GM18511 (cell line): ENCODE measurements around the gene PPP2R5C.

Source experiments
- ATAC-seq: cut with Tn5 transposase; IDR thresholded peaks from one replicate; pipeline ENCODE4 v1.9.1; 2021; ENCODE audit warnings: mild to moderate bottlenecking, moderate library complexity; ENCODE audit not compliant: unreplicated experiment

Gene PPP2R5C

GRCh38 chr14:101882141-101882935, 120.8 kb downstream of the PPP2R5C start:
- no peak for ATAC-seq

- no peak for ATAC-seq
Measured at GRCh38 chr14:101884089-101884933, 122.8 kb downstream of the PPP2R5C start.

DNA sequence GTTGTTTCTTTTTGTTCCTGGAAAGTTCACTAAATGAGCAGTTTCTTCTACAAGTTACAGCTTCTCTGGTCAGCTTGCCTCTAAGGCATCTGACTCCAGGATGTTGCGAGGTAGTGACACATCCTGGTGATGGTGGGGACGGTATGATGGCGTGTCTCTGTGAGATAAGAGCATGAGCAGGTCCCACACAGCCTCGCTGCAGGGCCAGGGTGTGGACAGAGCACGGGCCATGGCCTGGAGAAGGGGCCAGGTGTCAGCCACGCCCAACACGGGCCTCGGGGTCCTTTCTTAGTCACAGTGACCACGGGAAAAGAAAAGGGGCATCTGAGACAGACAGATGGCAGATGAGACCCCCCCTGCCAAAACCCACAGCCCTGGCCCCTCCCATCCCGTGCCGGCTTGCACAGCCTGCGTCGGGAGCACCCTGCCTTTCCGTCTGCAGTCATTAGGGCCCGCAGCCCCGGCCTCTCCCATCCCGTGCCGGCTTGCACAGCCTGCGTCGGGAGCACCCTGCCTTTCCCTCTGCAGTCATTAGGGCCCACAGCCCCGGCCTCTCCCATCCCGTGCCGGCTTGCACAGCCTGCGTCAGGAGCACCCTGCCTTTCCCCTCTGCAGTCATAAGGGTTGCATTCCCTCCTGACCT, 123.5 kb downstream of the PPP2R5C start:
- no peak for ATAC-seq

- no peak for ATAC-seq
Measured at GRCh38 chr14:101887219-101887618, 125.7 kb downstream of the PPP2R5C start.

DNA sequence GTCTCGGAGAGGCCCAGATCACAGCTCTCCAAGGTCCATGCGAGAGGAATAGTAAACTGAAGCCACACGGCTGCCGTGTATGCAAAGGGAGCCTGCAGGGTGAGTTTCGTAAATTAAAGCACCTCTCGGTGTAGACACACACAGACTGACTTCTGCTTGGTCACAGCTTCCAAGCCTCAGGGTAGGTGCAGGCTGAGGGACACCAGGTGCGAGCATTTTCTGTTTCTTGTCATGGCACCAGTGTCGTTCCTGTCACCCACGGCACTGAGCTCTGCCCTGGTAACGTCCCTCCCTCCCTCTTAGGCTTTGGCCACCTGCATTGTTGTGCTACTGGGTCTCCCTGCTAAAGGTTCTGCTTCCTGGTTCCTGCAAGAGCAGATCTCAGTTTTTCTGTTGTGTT, 126.7 kb downstream of the PPP2R5C start:
- no peak for ATAC-seq

DNA sequence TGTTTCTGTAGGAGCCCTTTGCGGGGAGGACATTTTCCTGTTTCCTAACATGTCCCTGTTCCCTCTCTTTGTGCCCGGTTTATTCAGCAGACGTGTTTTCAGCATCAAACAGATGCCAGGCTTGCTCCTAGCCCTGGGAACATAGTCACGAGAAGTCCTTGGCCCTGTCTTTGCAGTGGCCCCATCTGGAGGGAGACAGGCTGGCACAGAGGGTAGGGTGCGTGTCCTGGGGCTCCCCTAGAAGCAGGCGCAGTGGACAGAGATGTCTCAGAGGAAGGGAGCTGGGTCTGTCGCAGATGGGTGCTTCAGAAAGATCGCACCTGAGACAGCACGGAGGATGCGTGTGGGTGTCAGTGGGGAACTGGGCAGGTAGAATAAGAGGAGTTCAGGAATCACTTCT, 127.9 kb downstream of the PPP2R5C start:
- no peak for ATAC-seq

DNA sequence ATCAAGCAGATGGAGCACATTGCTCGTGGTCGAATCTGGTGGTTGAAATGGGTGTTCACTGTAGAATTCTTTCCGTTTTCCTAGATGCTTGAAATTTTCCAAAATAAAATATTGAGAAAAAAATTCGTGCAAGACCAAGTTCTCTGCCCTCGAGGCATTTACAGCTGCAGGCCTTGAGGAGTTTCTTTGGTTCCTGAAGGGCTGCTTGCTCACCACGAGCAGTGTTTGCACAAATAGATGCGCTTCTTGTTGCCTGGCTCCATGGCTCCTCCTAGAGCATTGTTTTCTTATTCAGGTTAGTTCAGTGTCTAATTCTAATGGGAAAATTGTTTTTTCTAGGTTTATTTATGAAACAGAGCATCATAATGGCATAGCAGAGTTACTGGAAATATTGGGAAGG, 128.4 kb downstream of the PPP2R5C start:
- no peak for ATAC-seq

DNA sequence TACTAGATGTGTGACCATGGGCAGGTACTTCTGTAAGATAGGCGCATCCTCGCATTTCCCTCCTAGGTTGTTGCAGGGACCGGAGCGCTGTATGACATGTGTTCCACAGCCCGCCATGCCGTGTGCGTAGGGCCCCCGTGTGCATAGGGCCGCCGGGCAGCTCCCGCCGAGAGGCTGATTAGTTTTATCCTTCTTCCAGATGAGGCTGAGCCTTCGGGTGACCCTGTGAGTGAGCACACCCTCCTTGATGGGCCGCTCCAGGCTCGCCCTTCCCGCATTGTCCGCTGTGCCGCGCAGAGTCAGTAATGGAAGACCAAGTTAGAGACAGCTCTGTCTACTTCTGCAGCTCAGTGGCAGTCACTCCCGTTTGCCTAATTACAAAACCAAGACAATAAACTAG, 130.0 kb downstream of the PPP2R5C start:
- no peak for ATAC-seq

GRCh38 chr14:101893759-101894158, 132.2 kb downstream of the PPP2R5C start:
- ATAC-seq, result no peak

DNA sequence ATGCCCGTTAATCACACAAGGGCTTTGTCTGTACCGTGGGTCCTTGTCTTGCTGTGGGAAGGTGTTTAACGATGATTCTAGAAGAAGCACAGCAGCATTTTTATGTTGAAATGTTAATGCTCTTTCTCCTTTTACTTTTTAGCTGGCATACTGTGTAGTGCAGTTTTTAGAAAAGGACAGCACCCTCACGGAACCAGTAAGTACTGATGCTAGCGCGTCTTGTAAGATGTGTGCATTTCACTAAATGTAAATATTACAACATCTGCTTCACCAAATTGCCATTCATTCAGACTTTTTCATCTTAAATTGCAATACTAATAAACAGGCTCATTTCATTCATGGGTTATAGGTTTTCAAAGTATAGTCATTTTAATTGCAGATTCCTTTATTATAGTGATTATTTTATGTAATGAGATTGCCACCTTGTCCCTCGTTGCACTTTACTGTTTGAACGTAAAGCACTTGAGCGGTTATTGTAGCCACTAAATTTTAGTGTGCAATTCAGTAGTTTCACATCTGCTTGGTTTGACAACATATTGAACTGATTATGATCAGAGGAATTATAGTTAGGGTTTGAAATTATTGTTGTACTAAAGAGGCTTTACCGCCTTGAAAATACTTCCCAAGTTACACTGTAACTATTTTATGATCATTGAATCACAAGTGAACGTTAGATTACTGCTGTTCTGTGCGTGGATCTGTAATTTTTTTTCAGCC, 133.0 kb downstream of the PPP2R5C start:
- no peak for ATAC-seq

DNA sequence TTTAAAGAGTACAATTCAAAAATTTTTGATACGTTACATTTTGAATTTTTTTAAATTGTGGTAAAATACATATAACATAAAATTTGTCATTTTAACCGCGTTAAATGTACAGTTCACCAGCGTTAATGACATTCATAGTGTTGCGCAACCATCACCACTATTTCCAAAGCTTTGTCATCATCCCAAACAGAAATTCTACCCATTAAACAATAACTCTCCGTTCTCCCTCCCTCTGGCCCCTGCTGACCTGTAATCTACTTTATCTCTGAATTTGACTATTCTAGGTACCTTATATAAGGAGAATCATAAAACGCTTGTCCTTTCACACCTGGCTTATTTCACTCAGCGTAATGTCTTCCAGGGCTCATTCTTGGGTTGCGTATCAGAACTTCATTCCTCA, 133.7 kb downstream of the PPP2R5C start:
- no peak for ATAC-seq

DNA sequence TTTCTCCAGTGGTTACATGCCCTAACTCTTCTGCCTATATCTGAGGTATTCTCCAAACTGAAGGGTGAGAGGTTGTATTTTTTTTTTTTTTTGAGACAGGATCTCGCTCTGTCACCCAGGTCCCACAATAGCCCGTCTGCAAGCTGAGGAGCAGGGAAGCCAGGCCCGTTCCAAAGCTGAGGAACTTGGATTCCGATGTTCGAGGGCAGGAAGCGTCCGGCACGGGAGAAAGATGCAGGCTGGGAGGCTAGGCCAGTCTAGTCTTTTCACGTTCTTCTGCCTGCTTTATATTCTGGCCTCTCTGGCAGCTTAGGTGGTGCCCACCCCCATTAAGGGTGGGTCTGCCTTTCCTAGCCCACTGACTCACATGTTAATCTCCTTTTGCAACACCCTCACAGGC, 135.8 kb downstream of the PPP2R5C start:
- ATAC-seq, result no peak

- no peak for ATAC-seq
Measured at GRCh38 chr14:101898416-101898815, 136.9 kb downstream of the PPP2R5C start.

- ATAC-seq, result no peak
Measured at GRCh38 chr14:101899263-101899662, 137.8 kb downstream of the PPP2R5C start.

GRCh38 chr14:101900253-101900652, 138.7 kb downstream of the PPP2R5C start:
- no peak for ATAC-seq

DNA sequence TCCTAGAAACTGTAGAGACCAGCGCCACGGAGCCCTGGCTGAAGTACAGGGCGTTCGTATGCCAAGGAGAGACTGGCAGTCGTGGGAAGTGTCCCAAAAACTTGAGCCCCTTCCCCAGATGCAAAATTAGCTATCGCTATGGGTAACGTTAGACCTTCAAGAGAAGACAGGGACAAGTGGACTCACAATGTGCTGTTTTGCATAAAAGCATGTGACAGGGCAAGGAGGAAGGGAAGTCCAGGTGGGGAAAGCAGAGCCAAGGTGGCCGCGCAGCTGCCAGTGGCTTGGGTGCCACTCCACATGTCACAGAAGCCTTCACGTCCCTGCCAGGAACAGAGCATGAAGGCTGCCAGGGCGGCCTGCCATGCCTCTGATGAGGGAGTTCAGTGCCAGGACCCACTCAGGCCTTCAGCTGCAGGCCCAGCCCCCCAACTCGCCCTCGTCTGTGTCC, 141.6 kb downstream of the PPP2R5C start:
- no peak for ATAC-seq

DNA sequence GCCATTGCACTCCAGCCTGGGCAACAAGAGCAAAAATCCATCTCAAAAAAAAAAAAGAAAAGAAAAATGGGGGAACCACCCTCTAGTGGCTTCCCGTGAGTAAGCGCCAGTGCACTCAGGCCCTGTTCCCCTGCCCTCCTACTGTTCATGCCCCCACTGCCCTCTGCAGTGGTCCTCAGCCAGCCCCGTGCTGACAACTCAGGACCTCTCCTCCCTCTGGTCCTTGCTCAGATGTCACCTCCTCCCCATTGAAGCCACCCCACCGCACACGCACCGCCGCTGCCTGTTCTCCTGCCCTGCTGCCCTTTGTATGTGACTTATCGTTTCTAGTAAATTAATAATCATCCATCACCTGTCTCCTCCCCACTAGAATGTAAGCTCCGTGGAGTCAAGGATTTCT, 144.1 kb downstream of the PPP2R5C start:
- no peak for ATAC-seq

- no peak for ATAC-seq
Measured at GRCh38 chr14:101906645-101907044, 145.1 kb downstream of the PPP2R5C start.

GRCh38 chr14:101907619-101908018, 146.1 kb downstream of the PPP2R5C start:
- ATAC-seq, result no peak

DNA sequence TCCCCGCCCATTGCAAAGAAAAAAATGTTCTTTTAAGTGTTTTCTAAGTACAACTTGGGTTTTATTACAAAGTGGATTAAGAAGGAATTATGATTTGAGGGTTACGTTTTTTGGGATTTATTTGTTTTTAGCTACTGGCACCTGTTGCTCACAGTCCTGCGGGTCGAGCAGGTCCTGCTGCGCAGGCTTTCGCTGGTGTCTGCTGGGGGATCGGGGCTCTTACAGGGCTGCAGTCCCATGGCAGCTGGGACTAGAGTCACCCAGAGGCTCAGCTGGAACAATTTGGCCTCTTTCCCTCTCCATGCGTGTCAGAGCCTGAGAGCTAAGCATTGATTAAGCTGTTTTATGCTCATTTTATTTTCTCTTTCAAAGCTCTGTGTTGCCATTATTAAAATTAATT, 147.3 kb downstream of the PPP2R5C start:
- ATAC-seq, result no peak
